Measurements from ENCODE around the gene SPATA21.

SPATA21 gene

DNA sequence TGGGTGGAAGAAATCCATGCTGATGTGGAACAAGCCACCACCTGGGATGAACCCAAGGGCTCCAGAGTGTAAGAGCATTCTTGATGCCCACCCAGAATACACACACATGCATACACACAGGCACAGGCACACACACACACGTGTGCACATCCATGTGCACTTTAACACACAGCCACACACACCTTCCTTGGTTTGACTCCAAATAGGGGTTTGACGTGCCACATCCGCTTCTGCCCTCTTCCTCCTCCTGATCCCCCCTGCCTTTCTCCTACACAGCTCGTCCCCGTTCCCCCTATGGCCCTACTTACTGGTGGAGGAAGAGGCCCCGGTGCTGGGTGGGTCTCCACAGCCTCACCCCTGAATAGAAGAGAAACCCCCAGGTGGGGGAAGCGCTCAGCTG, 16.0 kb downstream of the SPATA21 start:
- no peak overlapping the region for H3K4me3 ChIP-seq (ENCODE audit: low read length)
- no peaks in the 10 kb centered on the region for H3K9me3 ChIP-seq (ENCODE audit: control insufficient read depth, insufficient read depth, low read length)
- no peak overlapping the region for H3K27ac ChIP-seq (ENCODE audit: low read length)
- H3K36me3 ChIP-seq (ENCODE audit: control insufficient read depth, insufficient read depth, low read length) = no peaks in the 10 kb centered on the region
- no CpG with 5 or more reads among the region's 7 CpGs for WGBS (ENCODE audit: insufficient coverage, insufficient read length)
- no peaks in the 10 kb centered on the region for H3K27me3 ChIP-seq (ENCODE audit: control insufficient read depth, insufficient read depth, low read length)
- DNase-seq (ENCODE audit: low read depth, low spot score) = no peak
- no peaks in the 10 kb centered on the region for H3K4me1 ChIP-seq (ENCODE audit: control insufficient read depth, insufficient read depth, low read length)

DNA sequence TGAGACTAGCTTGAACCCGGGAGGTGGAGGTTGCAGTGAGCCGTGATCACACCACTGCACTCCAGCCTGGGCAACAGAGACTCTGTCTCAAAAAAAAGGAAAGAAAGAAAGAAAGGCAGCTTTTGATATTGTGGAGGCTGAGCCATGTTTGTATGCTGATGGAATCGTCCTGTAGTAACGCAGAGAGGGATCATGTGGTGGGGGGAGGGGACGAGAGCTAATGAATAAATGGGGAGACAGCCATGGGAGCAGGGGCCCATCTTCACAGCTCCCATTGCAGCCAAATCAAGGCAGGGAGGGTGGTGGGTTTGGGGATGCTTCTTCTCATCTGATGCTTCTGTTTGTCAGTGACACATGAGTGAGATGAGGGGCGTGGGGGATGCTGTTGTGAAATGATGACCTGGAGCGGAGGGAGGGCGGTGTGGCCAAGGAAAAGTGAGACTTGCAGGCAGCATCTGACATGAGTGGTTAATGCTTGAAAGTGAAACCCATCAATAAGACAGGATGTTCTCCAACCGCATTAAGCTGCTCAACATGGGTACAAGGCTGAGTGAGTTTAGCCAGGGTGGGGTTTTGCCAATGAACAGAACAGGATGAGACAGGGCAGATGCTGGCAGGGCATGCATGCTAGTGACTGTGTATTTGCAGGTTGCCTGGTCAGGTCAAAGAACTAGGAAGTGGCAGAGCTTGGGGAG, 16.7 kb downstream of the SPATA21 start:
- Histone ChIP-seq H3K9me3 (ENCODE audit: control insufficient read depth, insufficient read depth, low read length) (no peaks in the 10 kb centered on the region), H3K36me3 (ENCODE audit: control insufficient read depth, insufficient read depth, low read length) (no peaks in the 10 kb centered on the region), H3K4me1 (ENCODE audit: control insufficient read depth, insufficient read depth, low read length) (no peaks in the 10 kb centered on the region), H3K4me3 (ENCODE audit: low read length) (no peak overlapping the region), H3K27me3 (ENCODE audit: control insufficient read depth, insufficient read depth, low read length) (no peaks in the 10 kb centered on the region), H3K27ac (ENCODE audit: low read length) (no peak overlapping the region)
- DNase-seq (ENCODE audit: low read depth, low spot score) = no peak
- whole genome bisulfite sequencing (ENCODE audit: insufficient coverage, insufficient read length) = no CpG with 5 or more reads among the region's 9 CpGs

DNA sequence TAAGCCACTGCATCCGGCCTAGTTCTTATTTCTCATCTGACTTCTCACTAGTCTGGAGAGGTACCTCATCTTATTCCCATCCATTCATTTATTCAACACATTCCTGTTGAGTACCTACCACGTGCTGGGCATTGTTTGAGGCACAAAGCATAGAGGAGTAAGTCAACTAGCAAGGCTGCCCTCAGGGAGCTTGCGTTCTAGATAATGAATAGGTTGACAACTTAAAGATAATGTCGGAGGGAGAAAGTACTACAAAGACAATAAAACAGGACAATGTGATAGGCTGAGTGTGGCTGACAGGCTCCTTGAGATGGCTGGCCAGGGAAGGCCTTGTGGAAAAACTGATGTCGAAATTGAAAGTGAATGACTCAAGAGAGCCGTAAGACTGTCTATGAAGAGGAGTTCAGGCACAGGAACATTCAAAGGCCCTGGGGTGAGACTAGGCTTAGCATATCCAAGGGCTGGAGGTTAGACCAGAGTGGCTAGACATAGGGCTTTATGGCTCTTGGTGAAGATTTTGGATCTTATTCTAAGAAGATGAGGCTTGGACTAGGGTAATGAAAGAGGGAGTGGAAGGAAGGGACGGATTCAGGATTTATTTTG, 18.3 kb downstream of the SPATA21 start:
- no peak overlapping the region for H3K27ac ChIP-seq (ENCODE audit: low read length)
- H3K36me3 ChIP-seq (ENCODE audit: control insufficient read depth, insufficient read depth, low read length) = no peaks in the 10 kb centered on the region
- no CpG with 5 or more reads among the region's 7 CpGs for WGBS (ENCODE audit: insufficient coverage, insufficient read length)
- H3K4me1 ChIP-seq (ENCODE audit: control insufficient read depth, insufficient read depth, low read length) = no peaks in the 10 kb centered on the region
- H3K27me3 ChIP-seq (ENCODE audit: control insufficient read depth, insufficient read depth, low read length) = no peaks in the 10 kb centered on the region
- DNase-seq (ENCODE audit: low read depth, low spot score) = no peak
- no peaks in the 10 kb centered on the region for H3K9me3 ChIP-seq (ENCODE audit: control insufficient read depth, insufficient read depth, low read length)
- no peak overlapping the region for H3K4me3 ChIP-seq (ENCODE audit: low read length)

GRCh38 chr1:16413191-16413590, 24.0 kb downstream of the SPATA21 start:
- H3K27ac ChIP-seq (ENCODE audit: low read length) = no peak overlapping the region
- no peak overlapping the region for H3K4me3 ChIP-seq (ENCODE audit: low read length)
- WGBS (ENCODE audit: insufficient coverage, insufficient read length) = no CpG with 5 or more reads among the region's 3 CpGs
- H3K9me3 ChIP-seq (ENCODE audit: control insufficient read depth, insufficient read depth, low read length) = no peaks in the 10 kb centered on the region
- H3K36me3 ChIP-seq (ENCODE audit: control insufficient read depth, insufficient read depth, low read length) = no peaks in the 10 kb centered on the region
- H3K4me1 ChIP-seq (ENCODE audit: control insufficient read depth, insufficient read depth, low read length) = no peaks in the 10 kb centered on the region
- DNase-seq (ENCODE audit: low read depth, low spot score) = no peak
- H3K27me3 ChIP-seq (ENCODE audit: control insufficient read depth, insufficient read depth, low read length) = no peaks in the 10 kb centered on the region

- H3K27me3 ChIP-seq (ENCODE audit: control insufficient read depth, insufficient read depth, low read length) = no peaks in the 10 kb centered on the region
- no peaks in the 10 kb centered on the region for H3K9me3 ChIP-seq (ENCODE audit: control insufficient read depth, insufficient read depth, low read length)
- no peak overlapping the region for H3K4me3 ChIP-seq (ENCODE audit: low read length)
- H3K27ac ChIP-seq (ENCODE audit: low read length) = no peak overlapping the region
- H3K4me1 ChIP-seq (ENCODE audit: control insufficient read depth, insufficient read depth, low read length) = no peaks in the 10 kb centered on the region
- H3K36me3 ChIP-seq (ENCODE audit: control insufficient read depth, insufficient read depth, low read length) = no peaks in the 10 kb centered on the region
- no peak for DNase-seq (ENCODE audit: low read depth, low spot score)
- WGBS (ENCODE audit: insufficient coverage, insufficient read length) = no CpG with 5 or more reads among the region's 5 CpGs
Measured at GRCh38 chr1:16410803-16411202, 26.4 kb downstream of the SPATA21 start.

- Histone ChIP-seq H3K27me3 (ENCODE audit: control insufficient read depth, insufficient read depth, low read length) (no peaks in the 10 kb centered on the region), H3K4me1 (ENCODE audit: control insufficient read depth, insufficient read depth, low read length) (no peaks in the 10 kb centered on the region), H3K36me3 (ENCODE audit: control insufficient read depth, insufficient read depth, low read length) (no peaks in the 10 kb centered on the region), H3K4me3 (ENCODE audit: low read length) (no peak overlapping the region), H3K27ac (ENCODE audit: low read length) (no peak overlapping the region), H3K9me3 (ENCODE audit: control insufficient read depth, insufficient read depth, low read length) (no peaks in the 10 kb centered on the region)
- DNase-seq (ENCODE audit: low read depth, low spot score) = no peak
- WGBS (ENCODE audit: insufficient coverage, insufficient read length) = no CpG with 5 or more reads among the region's 25 CpGs
Measured at GRCh38 chr1:16409536-16410152, 27.6 kb downstream of the SPATA21 start.

- Histone ChIP-seq H3K27ac (ENCODE audit: low read length) (no peak overlapping the region), H3K9me3 (ENCODE audit: control insufficient read depth, insufficient read depth, low read length) (no peaks in the 10 kb centered on the region), H3K4me1 (ENCODE audit: control insufficient read depth, insufficient read depth, low read length) (no peaks in the 10 kb centered on the region), H3K27me3 (ENCODE audit: control insufficient read depth, insufficient read depth, low read length) (no peaks in the 10 kb centered on the region), H3K4me3 (ENCODE audit: low read length) (no peak overlapping the region), H3K36me3 (ENCODE audit: control insufficient read depth, insufficient read depth, low read length) (no peaks in the 10 kb centered on the region)
- no CpG with 5 or more reads among the region's 9 CpGs for WGBS (ENCODE audit: insufficient coverage, insufficient read length)
- no peak for DNase-seq (ENCODE audit: low read depth, low spot score)
Measured at GRCh38 chr1:16406868-16407267, 30.4 kb downstream of the SPATA21 start.

DNA sequence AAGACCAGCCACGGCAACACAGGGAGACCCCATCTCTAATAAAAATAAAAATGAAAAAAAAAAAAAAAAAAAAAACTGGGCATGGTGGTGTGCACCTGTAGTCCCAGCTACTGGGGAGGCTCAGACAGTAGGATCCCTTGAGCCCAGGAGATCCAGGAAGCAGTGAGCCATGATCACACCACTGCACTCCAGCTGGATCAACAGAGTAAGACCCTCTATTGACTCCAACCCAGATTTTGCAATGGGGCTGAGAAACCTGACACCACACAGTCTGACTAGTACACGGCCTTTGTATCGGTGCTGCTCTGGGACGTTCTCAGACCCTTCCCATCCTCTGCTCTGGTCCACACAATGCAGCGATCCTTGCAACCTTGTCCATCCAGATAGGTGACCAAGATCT, 31.8 kb downstream of the SPATA21 start:
- no peaks in the 10 kb centered on the region for H3K27me3 ChIP-seq (ENCODE audit: control insufficient read depth, insufficient read depth, low read length)
- no peaks in the 10 kb centered on the region for H3K4me1 ChIP-seq (ENCODE audit: control insufficient read depth, insufficient read depth, low read length)
- WGBS (ENCODE audit: insufficient coverage, insufficient read length) = no CpG with 5 or more reads among the region's 5 CpGs
- no peaks in the 10 kb centered on the region for H3K9me3 ChIP-seq (ENCODE audit: control insufficient read depth, insufficient read depth, low read length)
- H3K36me3 ChIP-seq (ENCODE audit: control insufficient read depth, insufficient read depth, low read length) = no peaks in the 10 kb centered on the region
- no peak for DNase-seq (ENCODE audit: low read depth, low spot score)
- no peak overlapping the region for H3K4me3 ChIP-seq (ENCODE audit: low read length)
- H3K27ac ChIP-seq (ENCODE audit: low read length) = no peak overlapping the region

DNA sequence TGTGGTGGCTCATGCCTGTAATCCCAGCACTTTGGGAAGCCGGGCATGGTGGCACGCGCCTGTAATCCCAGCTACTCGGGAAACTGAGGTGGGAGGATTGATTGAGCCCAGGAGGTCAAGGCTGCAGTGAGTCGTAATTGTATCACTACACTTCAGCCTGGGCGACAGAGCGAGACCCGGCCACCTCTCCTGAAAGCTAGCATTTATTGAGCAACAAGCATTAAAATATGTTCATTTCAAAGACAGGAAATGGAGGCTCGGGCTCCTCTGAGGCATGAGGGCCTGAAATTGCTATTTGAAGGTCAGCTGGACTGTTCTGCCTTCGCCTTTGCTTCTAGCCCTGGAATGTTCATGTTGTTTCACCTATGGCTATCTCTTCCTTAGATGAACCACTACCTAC, 34.5 kb downstream of the SPATA21 start:
- DNase-seq (ENCODE audit: low read depth, low spot score) = no peak
- Histone ChIP-seq H3K27ac (ENCODE audit: low read length) (no peak overlapping the region), H3K4me3 (ENCODE audit: low read length) (no peak overlapping the region), H3K27me3 (ENCODE audit: control insufficient read depth, insufficient read depth, low read length) (no peaks in the 10 kb centered on the region), H3K9me3 (ENCODE audit: control insufficient read depth, insufficient read depth, low read length) (no peaks in the 10 kb centered on the region), H3K4me1 (ENCODE audit: control insufficient read depth, insufficient read depth, low read length) (no peaks in the 10 kb centered on the region), H3K36me3 (ENCODE audit: control insufficient read depth, insufficient read depth, low read length) (0 out of 2 replicates have a peak, but pooled peaks cover 4% of the 10 kb centered on the region)
- WGBS (ENCODE audit: insufficient coverage, insufficient read length) = no CpG with 5 or more reads among the region's 10 CpGs

- Histone ChIP-seq H3K4me1 (ENCODE audit: control insufficient read depth, insufficient read depth, low read length) (no peaks in the 10 kb centered on the region), H3K4me3 (ENCODE audit: low read length) (no peak overlapping the region), H3K27me3 (ENCODE audit: control insufficient read depth, insufficient read depth, low read length) (no peaks in the 10 kb centered on the region), H3K36me3 (ENCODE audit: control insufficient read depth, insufficient read depth, low read length) (peaks cover 11% of the 10 kb centered on the region; the same call in 1 of the 2 replicates), H3K27ac (ENCODE audit: low read length) (no peak overlapping the region), H3K9me3 (ENCODE audit: control insufficient read depth, insufficient read depth, low read length) (no peaks in the 10 kb centered on the region)
- WGBS (ENCODE audit: insufficient coverage, insufficient read length) = no CpG with 5 or more reads among the region's 5 CpGs
- no peak for DNase-seq (ENCODE audit: low read depth, low spot score)
Measured at GRCh38 chr1:16398371-16398953, 38.8 kb downstream of the SPATA21 start.

Measured in iPS DF 6.9 (cell line).